Amniotic stem cell (primary cell): ENCODE data around the gene BRMS1L.
"Not testable (repeated sequence)": the region's sequence is repeated elsewhere in the genome, so short reads cannot be mapped to it uniquely, and the experiment has no call there.

ENCODE experiments used
- DNase-seq: peaks from one replicate; lab custom pipeline; 2025; lab: John Stamatoyannopoulos, UW

The BRMS1L gene

GRCh38 chr14:35821564-35822411, 4.3 kb upstream of the BRMS1L start:
- DNase-seq, result no peak

GRCh38 chr14:35822501-35822900, 3.6 kb upstream of the BRMS1L start:
- no peak for DNase-seq

GRCh38 chr14:35824446-35825165, 1.5 kb upstream of the BRMS1L start:
- not testable (repeated sequence) for DNase-seq

- no peak for DNase-seq
Measured at GRCh38 chr14:35825968-35826217, 245 bp upstream of the BRMS1L start.

GRCh38 chr14:35826952-35827416, 846 bp downstream of the BRMS1L start:
- DNase-seq, result no peak

GRCh38 chr14:35827678-35828472, 1.7 kb downstream of the BRMS1L start:
- DNase-seq, result no peak

GRCh38 chr14:35829449-35829848, 3.3 kb downstream of the BRMS1L start:
- no peak for DNase-seq

- DNase-seq, result no peak
Measured at GRCh38 chr14:35835208-35835982, 9.3 kb downstream of the BRMS1L start.

- DNase-seq, result not testable (repeated sequence)
Measured at GRCh38 chr14:35841704-35842103, 15.6 kb downstream of the BRMS1L start.

- not testable (repeated sequence) for DNase-seq
Measured at GRCh38 chr14:35842245-35842644, 16.1 kb downstream of the BRMS1L start.

GRCh38 chr14:35844494-35844893, 18.4 kb downstream of the BRMS1L start:
- DNase-seq, result no peak

- DNase-seq, result no peak
Measured at GRCh38 chr14:35847636-35848035, 21.5 kb downstream of the BRMS1L start.

GRCh38 chr14:35849122-35849521, 23.0 kb downstream of the BRMS1L start:
- DNase-seq, result no peak

- DNase-seq, result no peak
Measured at GRCh38 chr14:35851823-35852222, 25.7 kb downstream of the BRMS1L start.

- no peak for DNase-seq
Measured at GRCh38 chr14:35853225-35853624, 27.1 kb downstream of the BRMS1L start.

GRCh38 chr14:35854696-35855270, 28.6 kb downstream of the BRMS1L start:
- no peak for DNase-seq

- DNase-seq, result no peak
Measured at GRCh38 chr14:35855876-35856481, 29.8 kb downstream of the BRMS1L start.

GRCh38 chr14:35858521-35859209, 32.5 kb downstream of the BRMS1L start:
- DNase-seq, result no peak

- no peak for DNase-seq
Measured at GRCh38 chr14:35861204-35861868, 35.2 kb downstream of the BRMS1L start.
